B cell (primary cell): ENCODE results near the gene AATK. TPM values are rescaled to one million over a fixed set of nuclear protein-coding genes. Genes with fewer than 3 reads are reported as not detected.

Experiments
- ATAC-seq: fragments of 200-7000 bp; cut with Tn5 transposase; one replicate; pipeline ENCODE4 v1.10.0; 2021; ENCODE audit warnings: low read depth, mild to moderate bottlenecking, moderate number of reproducible peaks, moderate library complexity
- CTCF ChIA-PET: fragments of 350-600 bp; sonication (Branson Sonifier 250); formaldehyde crosslinking; loops from one replicate; lab custom pipeline; 2021; ENCODE audit warnings: antibody characterized with exemption, inconsistent platforms; lab: Charles Lee
- POLR2A ChIA-PET: fragments of 350-600 bp; sonication (Branson Sonifier 250); formaldehyde crosslinking; loops from one replicate; lab custom pipeline; 2021; ENCODE audit warnings: antibody characterized with exemption; lab: Charles Lee
- DNase-seq: peaks from one replicate; pipeline ENCODE4 v3.0.0; 2013
- H2AFZ ChIP-seq: 2 replicates; pipeline ENCODE4 v1.6.1; 2012; ENCODE audit warnings: mild to moderate bottlenecking, low read depth, low read length; ENCODE audit not compliant: insufficient read depth, poor library complexity, severe bottlenecking
- H3K27ac ChIP-seq, 2 donors: 1 replicate in 1 of 2; 2 replicates in 1 of 2; pipeline ENCODE4 v1.5.1; 2012 to 2013; ENCODE audit warnings: low read length in 2 of 2, mild to moderate bottlenecking in 2 of 2, moderate library complexity in 1 of 2
- H3K27me3 ChIP-seq, 4 experiments: fragments of 200-600 bp in 1 of 4; sonication (generic) in 1 of 4; replicated peaks in 1 of 4; 1 replicate in 2 of 4; 2 replicates in 2 of 4; pipeline versions ENCODE4 v1.6.1 to v1.7.0; 2013 to 2016; ENCODE audit warnings: low read length in 3 of 4, mild to moderate bottlenecking in 2 of 4, mixed read lengths in 1 of 4, moderate library complexity in 1 of 4; ENCODE audit not compliant: insufficient read depth in 4 of 4, control insufficient read depth in 3 of 4; ENCODE audit errors: control extremely low read depth in 1 of 4
- H3K36me3 ChIP-seq, 2 experiments: replicated peaks in 1 of 2; 1 replicate in 1 of 2; 2 replicates in 1 of 2; pipeline versions ENCODE4 v1.6.1 to v1.7.1; 2013; ENCODE audit warnings: low read length in 1 of 2; ENCODE audit not compliant: insufficient read depth in 2 of 2, control insufficient read depth in 1 of 2; ENCODE audit errors: control extremely low read depth in 1 of 2, extremely low read depth in 1 of 2
- H3K4me1 ChIP-seq, 2 donors: fragments of 200-600 bp in 1 of 2; sonication (generic) in 1 of 2; 1 replicate in 1 of 2; 2 replicates in 1 of 2; pipeline versions ENCODE4 v1.5.1 to v1.6.1; 2013 to 2017; ENCODE audit warnings: low read length in 2 of 2; ENCODE audit not compliant: control insufficient read depth in 2 of 2, insufficient read depth in 2 of 2
- H3K4me2 ChIP-seq: replicated peaks from 2 replicates; pipeline ENCODE3; 2012; ENCODE audit warnings: mild to moderate bottlenecking, low read depth, low read length; ENCODE audit not compliant: poor library complexity, severe bottlenecking
- H3K4me3 ChIP-seq, 5 experiments: fragments of 200-600 bp in 1 of 5; sonication (generic) in 1 of 5; 1 replicate in 3 of 5; 2 replicates in 2 of 5; pipeline versions ENCODE4 v1.5.1 to v1.7.0; 2011 to 2016; ENCODE audit warnings: low read length in 4 of 5, mild to moderate bottlenecking in 4 of 5, low read depth in 2 of 5, control low read depth in 1 of 5, moderate library complexity in 1 of 5; ENCODE audit not compliant: insufficient read depth in 1 of 5; ENCODE audit errors: control extremely low read depth in 1 of 5, extremely low read depth in 1 of 5
- H3K79me2 ChIP-seq: fragments of 200-600 bp; sonication (generic); one replicate; pipeline ENCODE4 v1.6.0; 2016; ENCODE audit warnings: low read length; ENCODE audit not compliant: control insufficient read depth, insufficient read depth
- H3K9ac ChIP-seq: fragments of 200-600 bp; sonication (generic); 2 replicates; pipeline ENCODE4 v1.6.1; 2017; ENCODE audit warnings: mild to moderate bottlenecking, low read length, moderate library complexity
- H3K9me3 ChIP-seq, 3 donors: one replicate each; pipeline versions ENCODE4 v1.6.1 to v1.7.1; 2013; ENCODE audit warnings: low read length in 2 of 3; ENCODE audit not compliant: control insufficient read depth in 2 of 3, insufficient read depth in 1 of 3; ENCODE audit errors: control extremely low read depth in 1 of 3
- H4K20me1 ChIP-seq: 2 replicates; pipeline ENCODE4 v1.6.0; 2012; ENCODE audit warnings: mild to moderate bottlenecking, low read length; ENCODE audit not compliant: insufficient read depth, control insufficient read depth, poor library complexity, severe bottlenecking
- H3K27ac Mint-ChIP-seq: one replicate; pipeline ENCODE4 v1.8.0; 2021; ENCODE audit warnings: mixed read lengths
- H3K27me3 Mint-ChIP-seq: one replicate; pipeline ENCODE4 v1.8.0; 2021; ENCODE audit warnings: mixed read lengths
- H3K4me1 Mint-ChIP-seq: one replicate; pipeline ENCODE4 v1.8.0; 2021; ENCODE audit warnings: mixed read lengths
- H3K4me3 Mint-ChIP-seq: one replicate; pipeline ENCODE4 v1.8.0; 2021; ENCODE audit warnings: mixed read lengths
- H3K9me3 Mint-ChIP-seq: one replicate; pipeline ENCODE4 v1.8.0; 2022; ENCODE audit warnings: mixed read lengths; ENCODE audit not compliant: insufficient read depth
- CTCF ChIP-seq: fragments of 200-600 bp; IDR thresholded peaks from one replicate; pipeline ENCODE4 v1.8.0; 2022; ENCODE audit warnings: antibody characterized with exemption, mild to moderate bottlenecking
- EZH2 ChIP-seq: IDR thresholded peaks from 2 replicates; pipeline ENCODE4 v1.6.1; 2012; ENCODE audit warnings: borderline replicate concordance, low read depth, mild to moderate bottlenecking, moderate library complexity, low read length; ENCODE audit not compliant: insufficient read depth, poor library complexity, severe bottlenecking
- WGBS: methylation state at CpG from one replicate; pipeline ENCODE4 v1.1.5; 2013; ENCODE audit warnings: missing lambda C conversion rate; ENCODE audit not compliant: insufficient coverage; 5-methylcytosine and 5-hydroxymethylcytosine counted together
- intact Hi-C: fragments of 100-400 bp; cut with micrococcal nuclease; formaldehyde crosslinking; loops from one replicate; pipeline ENCODE4 v1.10.0; 2022
- polyA plus RNA-seq: library from polyadenylated mRNA; depleted of rRNA; stranded (reverse); fragments of >200 nt; gene quantifications from 2 replicates; pipeline ENCODE4 v1.2.3, GENCODE V29; 2012
- total RNA-seq, 2 donors: library from RNA; stranded (reverse); fragments of 120-200 nt in 1 of 2; gene quantifications; 1 replicate in 1 of 2; 2 replicates in 1 of 2; pipeline versions ENCODE4 v1.2.3 to v1.2.4, GENCODE V29; 2013 to 2022

Gene AATK
- total and polyA plus RNA-seq, 2 donors (not counting 1 experiment from before 2014, with no cell fraction given): 0.21 to 1.7 TPM

- Mint-ChIP-seq H3K4me3 (no peak overlapping the region), H3K9me3 (no peaks in the 10 kb centered on the region), H3K27ac (no peak overlapping the region), H3K27me3 (no peaks in the 10 kb centered on the region), H3K4me1 (no peaks in the 10 kb centered on the region)
- H3K4me1 ChIP-seq: no peaks in the 10 kb centered on the region
- ATAC-seq: no peak
- no peaks in the 10 kb centered on the region for H3K79me2 ChIP-seq
- no peak overlapping the region for H3K4me2 ChIP-seq
- H3K27ac ChIP-seq: no peak overlapping the region
- H3K9me3 ChIP-seq: no peaks in the 10 kb centered on the region
- H4K20me1 ChIP-seq: no peaks in the 10 kb centered on the region
- CTCF ChIA-PET: no interaction called here
- no peak overlapping the region for H2AFZ ChIP-seq
- 94% methylated on average over 14 of the region's 21 CpGs for WGBS
- no peak overlapping the region for H3K4me3 ChIP-seq
- TF ChIP-seq EZH2: no peak
- no peak for TF ChIP-seq CTCF
- intact Hi-C loops: no loop called here
- no peak overlapping the region for H3K9ac ChIP-seq
- H3K36me3 ChIP-seq: no peaks in the 10 kb centered on the region
- POLR2A ChIA-PET: no interaction called here
- no peak for DNase-seq
- peaks cover 0 to 4% (median 0%) of the 10 kb centered on the region in 4 experiments for H3K27me3 ChIP-seq
Observed at GRCh38 chr17:81113158-81113724, 52.8 kb downstream of the AATK start.

- H3K27ac Mint-ChIP-seq: no peak overlapping the region
- intact Hi-C loops: no loop called here
- Histone ChIP-seq H3K27me3 (no peaks in the 10 kb centered on the region), H4K20me1 (no peaks in the 10 kb centered on the region), H3K4me3 (no peak overlapping the region), H3K9ac (no peak overlapping the region), H3K4me1 (no peaks in the 10 kb centered on the region), H2AFZ (no peak overlapping the region), H3K36me3 (no peaks in the 10 kb centered on the region), H3K4me2 (no peak overlapping the region), H3K79me2 (no peaks in the 10 kb centered on the region), H3K27ac (no peak overlapping the region), H3K9me3 (no peaks in the 10 kb centered on the region)
- ATAC-seq (no peak), DNase-seq (no peak)
- POLR2A ChIA-PET: no interaction called here
- 95% methylated on average over 18 of the region's 23 CpGs for WGBS
- no peaks in the 10 kb centered on the region for H3K27me3 Mint-ChIP-seq
- no peaks in the 10 kb centered on the region for H3K9me3 Mint-ChIP-seq
- no peaks in the 10 kb centered on the region for H3K4me1 Mint-ChIP-seq
- H3K4me3 Mint-ChIP-seq: no peak overlapping the region
- TF ChIP-seq CTCF (no peak), EZH2 (no peak)
- CTCF ChIA-PET: no interaction called here
Observed at GRCh38 chr17:81112450-81112849, 53.6 kb downstream of the AATK start.
